Activated CD4-positive, alpha-beta T cell treated with anti-CD3 and anti-CD28 coated beads, Interleukin-2, amount 10 ng/mL, durations not matched to agents 24 days and 14 days (primary cell): ENCODE data around the gene SLC9A9. TPM values are rescaled to one million over a fixed set of nuclear protein-coding genes. Genes with fewer than 3 reads are reported as not detected.

Experiments used
- DNase-seq: peaks from one replicate; pipeline ENCODE4 v3.0.0; 2022
- H3K27ac Mint-ChIP-seq: one replicate; pipeline ENCODE4 v1.8.0; 2022; ENCODE audit warnings: mild to moderate bottlenecking, mixed read lengths
- H3K27me3 Mint-ChIP-seq: one replicate; pipeline ENCODE4 v1.8.0; 2022; ENCODE audit warnings: mixed read lengths
- H3K36me3 Mint-ChIP-seq: one replicate; pipeline ENCODE4 v1.8.0; 2022; ENCODE audit warnings: low read depth, mild to moderate bottlenecking, mixed read lengths
- H3K4me1 Mint-ChIP-seq: one replicate; pipeline ENCODE4 v1.8.0; 2021; ENCODE audit warnings: mixed read lengths
- H3K4me3 Mint-ChIP-seq: one replicate; pipeline ENCODE4 v1.8.0; 2022; ENCODE audit warnings: mild to moderate bottlenecking, moderate library complexity, mixed read lengths
- H3K9me3 Mint-ChIP-seq: one replicate; pipeline ENCODE4 v1.8.0; 2021; ENCODE audit warnings: mixed read lengths
- intact Hi-C: fragments of 100-400 bp; cut with micrococcal nuclease; formaldehyde crosslinking; loops from one replicate; pipeline ENCODE4 v1.15.1; 2023
- total RNA-seq: library from RNA; stranded (reverse); gene quantifications from 2 replicates; pipeline ENCODE4 v1.2.3, GENCODE V29; 2022

Gene SLC9A9
- total RNA-seq, 1 donor from 2014 or later, result 1.3 TPM

DNA sequence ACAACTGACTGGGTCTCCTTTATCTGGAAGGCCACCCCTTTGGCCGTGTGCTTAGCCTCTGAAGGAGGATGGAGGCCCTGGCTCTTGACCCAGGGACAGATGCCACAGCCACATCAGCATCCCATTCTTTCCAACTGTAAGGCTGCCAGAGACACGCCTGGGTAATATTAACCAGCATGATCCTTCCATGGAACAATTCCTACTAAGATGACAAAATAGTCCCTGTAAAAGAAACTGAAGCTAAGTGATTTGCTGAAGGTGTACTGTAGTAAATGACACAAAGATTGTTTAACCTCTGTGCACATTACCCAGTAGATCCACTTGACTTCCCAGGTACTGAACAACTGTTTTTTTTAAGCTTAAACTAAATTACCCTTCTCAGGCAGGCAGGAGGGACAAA is 352.7 kb downstream of the SLC9A9 start:
- Mint-ChIP-seq H3K27ac (no peak overlapping the region), H3K4me3 (no peak overlapping the region), H3K4me1 (no peaks in the 10 kb centered on the region), H3K9me3 (peaks cover 3% of the 10 kb centered on the region), H3K36me3 (peaks cover 1% of the 10 kb centered on the region), H3K27me3 (no peaks in the 10 kb centered on the region)
- intact Hi-C loops, result no loop called here
- DNase-seq, result no peak

DNA sequence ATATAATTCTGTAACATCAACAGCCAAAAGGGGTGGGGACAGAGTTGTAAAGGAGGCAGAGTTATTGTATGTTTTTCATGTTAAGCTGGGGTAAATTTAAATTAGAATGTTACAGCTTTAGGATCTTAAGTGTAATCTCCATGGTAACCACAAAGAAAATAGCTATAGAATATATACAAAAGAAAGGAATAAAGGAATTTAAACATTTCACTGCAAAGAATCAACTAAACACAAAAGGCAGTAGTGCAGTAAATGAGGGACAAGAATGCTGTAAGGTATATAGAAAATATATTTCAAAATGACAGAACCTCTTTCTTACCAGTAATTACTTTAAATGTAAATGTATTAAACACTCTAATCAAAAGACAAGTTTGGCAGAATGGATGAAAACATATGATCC is 361.7 kb downstream of the SLC9A9 start:
- Mint-ChIP-seq H3K36me3 (no peaks in the 10 kb centered on the region), H3K9me3 (peaks cover 3% of the 10 kb centered on the region), H3K4me3 (no peak overlapping the region), H3K4me1 (no peaks in the 10 kb centered on the region), H3K27me3 (no peaks in the 10 kb centered on the region), H3K27ac (no peak overlapping the region)
- DNase-seq, result no peak
- intact Hi-C loops, result no loop called here

DNA sequence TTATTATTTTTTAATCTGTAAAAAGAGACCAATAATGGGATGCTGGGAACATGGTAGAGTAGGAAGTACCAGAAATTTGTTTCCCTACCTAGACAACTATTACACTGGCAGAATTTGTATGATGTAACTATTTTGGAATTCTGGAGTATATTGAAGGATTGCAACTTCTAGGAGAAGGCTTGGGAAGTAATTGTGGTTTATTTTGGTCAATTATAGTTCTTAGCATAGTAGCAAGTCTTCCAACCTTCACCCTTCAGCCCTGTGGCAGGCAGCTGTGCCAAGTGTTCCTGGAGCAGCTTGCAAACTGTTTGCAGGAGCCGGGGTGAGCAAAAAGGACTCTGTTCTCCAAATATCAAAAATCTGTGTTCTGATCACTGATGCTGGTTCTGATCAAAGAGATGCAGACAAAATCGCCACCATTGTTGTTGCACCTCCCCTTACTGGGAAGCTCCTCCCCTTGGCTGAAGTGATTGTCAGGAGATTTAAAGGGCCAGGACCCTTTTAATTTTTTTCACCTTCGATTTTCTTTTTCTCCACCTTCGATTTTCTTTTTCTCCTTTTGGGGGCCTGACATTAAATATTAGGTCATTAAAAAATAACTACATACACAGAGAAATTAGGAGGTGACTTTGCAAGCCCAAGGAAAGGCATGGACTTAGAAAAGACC is 363.3 kb downstream of the SLC9A9 start:
- Mint-ChIP-seq H3K27ac (no peak overlapping the region), H3K9me3 (peaks cover 5% of the 10 kb centered on the region), H3K27me3 (no peaks in the 10 kb centered on the region), H3K36me3 (no peaks in the 10 kb centered on the region), H3K4me3 (no peak overlapping the region), H3K4me1 (no peaks in the 10 kb centered on the region)
- DNase-seq, result no peak
- intact Hi-C loops, result no loop called here

DNA sequence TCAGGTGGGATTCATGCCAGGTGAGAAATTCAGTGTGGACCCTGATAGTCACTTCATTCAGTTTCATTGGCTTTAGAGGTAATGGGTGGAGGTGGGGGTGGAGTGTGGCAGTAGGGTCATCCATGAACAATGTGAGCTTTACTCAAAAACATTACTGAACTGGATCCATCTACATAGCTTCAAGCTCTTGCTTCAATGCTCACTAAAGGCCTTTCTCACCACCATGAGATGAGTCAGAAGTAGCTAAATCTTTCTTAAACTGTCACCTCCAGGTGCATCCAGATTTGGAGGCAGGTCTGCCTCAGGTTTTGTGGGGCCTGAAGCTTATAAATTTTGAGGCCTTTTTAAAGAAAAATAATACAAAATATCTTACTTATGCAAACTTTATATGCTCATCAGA is 365.1 kb downstream of the SLC9A9 start:
- H3K4me3 Mint-ChIP-seq, result no peak overlapping the region
- H3K4me1 Mint-ChIP-seq, result no peaks in the 10 kb centered on the region
- H3K9me3 Mint-ChIP-seq, result peaks cover 5% of the 10 kb centered on the region
- H3K27ac Mint-ChIP-seq, result no peak overlapping the region
- no peaks in the 10 kb centered on the region for H3K27me3 Mint-ChIP-seq
- no peaks in the 10 kb centered on the region for H3K36me3 Mint-ChIP-seq
- intact Hi-C loops, result no loop called here
- no peak for DNase-seq

DNA sequence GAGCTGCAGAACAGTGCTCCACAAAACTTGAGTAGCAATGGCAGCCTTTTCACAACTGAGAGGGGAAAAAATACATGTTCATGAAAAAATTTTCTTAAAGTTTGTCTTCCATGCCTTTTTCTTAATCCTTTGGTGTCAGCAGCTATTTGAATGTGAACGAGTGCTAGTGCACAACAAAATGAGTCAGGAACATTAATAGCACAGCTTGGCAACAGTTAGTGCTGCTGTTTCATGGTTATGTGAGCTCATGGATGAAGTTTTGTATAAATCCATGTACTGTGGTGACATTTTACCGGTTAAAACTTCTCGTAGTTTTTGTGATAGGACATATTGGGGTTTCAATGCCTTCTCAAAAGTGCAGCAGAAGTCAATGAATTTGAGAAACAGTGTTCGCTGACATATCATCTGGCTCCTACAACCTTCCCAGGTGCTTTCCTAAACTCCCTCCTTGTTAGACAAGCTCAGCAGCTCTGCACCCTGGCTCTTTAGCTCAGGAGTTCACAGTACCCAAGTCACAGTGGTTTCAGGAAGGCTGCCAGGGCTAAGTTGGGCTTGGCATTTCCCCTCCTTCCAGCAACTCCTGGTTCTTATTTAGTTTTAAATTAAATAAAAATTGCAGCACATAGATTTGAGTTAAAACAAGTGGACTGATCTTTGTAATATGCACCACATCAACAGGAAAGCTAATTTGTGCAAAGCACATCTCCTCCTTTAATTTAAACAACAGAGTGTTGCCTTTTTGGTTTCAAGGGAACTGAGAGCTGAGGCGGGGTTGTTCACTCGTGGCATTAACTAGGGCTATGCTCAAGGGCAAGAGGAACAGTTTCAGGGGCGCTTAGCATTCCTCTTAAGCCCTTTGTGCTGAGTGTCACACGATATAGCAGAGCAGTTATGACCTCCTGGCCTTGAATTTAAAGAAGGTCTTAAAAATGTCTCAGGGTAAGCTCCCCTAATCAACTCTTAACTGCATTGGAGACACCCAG is 365.9 kb downstream of the SLC9A9 start:
- DNase-seq, result no peak
- Mint-ChIP-seq H3K27ac (no peak overlapping the region), H3K36me3 (no peaks in the 10 kb centered on the region), H3K4me1 (no peaks in the 10 kb centered on the region), H3K4me3 (no peak overlapping the region), H3K27me3 (no peaks in the 10 kb centered on the region), H3K9me3 (peaks cover 5% of the 10 kb centered on the region)
- intact Hi-C loops, result no loop called here

GRCh38 chr3:143480344-143480743 is 367.9 kb downstream of the SLC9A9 start:
- Mint-ChIP-seq H3K4me1 (no peaks in the 10 kb centered on the region), H3K9me3 (peaks cover 5% of the 10 kb centered on the region), H3K27me3 (no peaks in the 10 kb centered on the region), H3K27ac (no peak overlapping the region), H3K36me3 (no peaks in the 10 kb centered on the region), H3K4me3 (no peak overlapping the region)
- intact Hi-C loops, result no loop called here
- no peak for DNase-seq

DNA sequence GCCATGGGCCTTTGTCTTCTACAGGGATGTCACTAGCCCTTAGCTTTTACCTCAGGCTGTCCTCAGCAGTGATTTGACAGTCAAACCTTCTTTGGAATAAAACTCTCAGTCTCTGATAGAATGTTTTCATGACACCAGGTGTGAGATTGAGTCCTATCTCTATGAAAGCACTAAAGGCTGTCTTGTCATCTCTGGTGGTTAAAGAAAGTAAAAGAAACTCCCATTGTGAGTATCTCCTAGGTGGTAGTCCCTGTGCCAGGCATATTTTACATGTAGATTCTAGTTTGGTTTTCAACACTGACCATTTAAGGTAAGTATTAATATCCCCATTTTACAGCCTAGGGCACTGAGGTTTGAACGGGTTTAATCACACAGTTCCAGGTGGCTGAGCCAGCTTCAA is 368.5 kb downstream of the SLC9A9 start:
- H3K27me3 Mint-ChIP-seq, result no peaks in the 10 kb centered on the region
- H3K27ac Mint-ChIP-seq, result no peak overlapping the region
- DNase-seq, result no peak
- peaks cover 5% of the 10 kb centered on the region for H3K9me3 Mint-ChIP-seq
- intact Hi-C loops, result no loop called here
- no peaks in the 10 kb centered on the region for H3K36me3 Mint-ChIP-seq
- no peak overlapping the region for H3K4me3 Mint-ChIP-seq
- H3K4me1 Mint-ChIP-seq, result no peaks in the 10 kb centered on the region

- no peak for DNase-seq
- H3K36me3 Mint-ChIP-seq, result no peaks in the 10 kb centered on the region
- no peak overlapping the region for H3K4me3 Mint-ChIP-seq
- no peaks in the 10 kb centered on the region for H3K27me3 Mint-ChIP-seq
- H3K27ac Mint-ChIP-seq, result no peak overlapping the region
- H3K4me1 Mint-ChIP-seq, result no peaks in the 10 kb centered on the region
- intact Hi-C loops, result no loop called here
- H3K9me3 Mint-ChIP-seq, result peaks cover 5% of the 10 kb centered on the region
Measured at GRCh38 chr3:143478115-143478693, 370.1 kb downstream of the SLC9A9 start.

DNA sequence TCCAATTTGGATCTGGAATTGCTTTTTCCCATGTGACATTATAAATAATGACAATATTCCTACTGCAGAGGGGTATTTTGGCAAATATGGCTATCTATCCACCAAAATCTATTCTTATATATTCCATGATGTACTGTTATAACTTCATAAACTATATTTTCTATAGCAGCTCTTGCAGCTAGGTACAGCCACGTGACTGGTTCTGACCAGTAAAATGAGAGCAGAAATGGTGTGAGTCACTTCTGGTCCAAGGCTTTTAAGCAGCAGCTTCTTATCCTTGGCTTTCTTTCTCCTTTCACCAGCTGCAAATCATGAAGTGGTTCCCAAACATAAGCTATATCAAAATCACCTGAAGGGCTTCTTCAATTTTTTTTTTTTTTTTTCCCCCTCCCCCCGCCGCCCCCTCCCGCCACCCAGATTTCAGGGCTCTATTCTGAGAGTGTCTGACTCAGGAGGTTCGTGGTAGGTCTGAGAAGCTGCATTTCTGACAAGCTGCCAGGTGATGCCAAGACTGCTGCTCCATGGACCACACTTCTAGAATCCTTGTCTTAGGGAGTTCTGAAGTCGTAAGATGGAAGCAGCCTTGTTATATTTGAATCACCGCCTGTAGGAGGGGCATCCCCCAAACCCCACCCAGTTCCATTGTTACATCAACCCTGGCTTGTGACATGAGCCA is 371.2 kb downstream of the SLC9A9 start:
- no peaks in the 10 kb centered on the region for H3K36me3 Mint-ChIP-seq
- intact Hi-C loops, result no loop called here
- H3K27ac Mint-ChIP-seq, result no peak overlapping the region
- H3K27me3 Mint-ChIP-seq, result no peaks in the 10 kb centered on the region
- H3K4me1 Mint-ChIP-seq, result no peaks in the 10 kb centered on the region
- no peak for DNase-seq
- H3K4me3 Mint-ChIP-seq, result no peak overlapping the region
- peaks cover 5% of the 10 kb centered on the region for H3K9me3 Mint-ChIP-seq

GRCh38 chr3:143475981-143476380 is 372.3 kb downstream of the SLC9A9 start:
- Mint-ChIP-seq H3K36me3 (no peaks in the 10 kb centered on the region), H3K9me3 (peaks cover under 1% of the 10 kb centered on the region), H3K4me1 (no peaks in the 10 kb centered on the region), H3K27ac (no peak overlapping the region), H3K27me3 (no peaks in the 10 kb centered on the region), H3K4me3 (no peak overlapping the region)
- intact Hi-C loops, result no loop called here
- no peak for DNase-seq

DNA sequence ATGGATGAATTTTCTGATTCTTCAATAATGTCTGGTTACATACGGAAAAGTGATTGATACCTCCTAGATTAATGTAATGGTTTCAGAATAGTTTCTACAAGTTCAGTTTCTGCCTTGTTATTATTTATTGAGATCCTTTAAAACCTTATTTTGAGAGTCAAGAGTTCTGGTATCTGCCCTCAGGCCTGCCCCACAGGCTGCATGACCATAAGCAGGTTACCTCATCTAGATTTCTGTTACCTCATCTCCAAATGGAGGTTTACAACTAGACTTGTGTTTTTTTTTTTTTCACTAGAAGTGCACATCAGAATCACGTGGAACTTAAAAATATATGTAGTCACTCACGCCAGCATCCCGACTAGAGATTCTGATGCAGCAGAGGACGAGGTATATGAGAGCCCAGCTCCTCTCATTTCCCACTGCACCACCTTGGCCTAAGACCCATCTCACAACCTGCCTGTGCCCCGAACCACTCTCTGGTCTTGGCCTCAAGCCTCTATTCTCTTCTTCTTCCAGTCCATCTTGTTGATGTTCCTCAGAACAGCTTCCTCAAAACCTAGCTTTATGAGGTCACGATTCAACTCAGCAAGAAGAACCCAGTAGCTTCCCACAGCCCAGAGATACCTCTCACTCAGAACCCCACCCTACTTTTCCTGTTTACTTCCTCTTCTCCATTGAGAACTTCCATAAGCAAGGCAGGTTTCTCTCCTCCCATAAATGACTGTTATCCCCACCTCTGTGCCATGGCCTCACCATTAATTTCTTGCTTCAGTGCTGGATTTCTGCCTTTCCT is 375.3 kb downstream of the SLC9A9 start:
- DNase-seq, result no peak
- Mint-ChIP-seq H3K4me1 (no peaks in the 10 kb centered on the region), H3K27me3 (no peaks in the 10 kb centered on the region), H3K27ac (no peak overlapping the region), H3K9me3 (no peaks in the 10 kb centered on the region), H3K36me3 (no peaks in the 10 kb centered on the region), H3K4me3 (no peak overlapping the region)
- intact Hi-C loops, result no loop called here

DNA sequence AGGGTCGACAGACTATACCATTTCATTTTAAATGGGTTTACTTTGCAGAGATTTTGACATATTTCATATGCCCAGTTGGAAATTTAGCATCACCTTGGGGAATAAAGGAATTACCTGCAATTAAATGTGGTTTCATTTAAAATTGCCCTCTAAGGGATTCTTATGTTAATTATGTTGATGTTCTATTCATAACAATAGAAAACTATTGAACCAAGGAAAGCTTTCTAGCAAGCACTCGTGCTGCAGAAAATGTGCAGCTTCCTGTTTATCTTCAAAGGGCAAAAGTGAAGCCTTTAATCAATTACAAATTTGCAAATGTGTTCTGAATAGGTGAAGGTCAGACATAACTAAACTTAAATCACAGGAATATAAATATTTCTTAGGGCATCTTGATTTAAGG is 376.6 kb downstream of the SLC9A9 start:
- Mint-ChIP-seq H3K27me3 (no peaks in the 10 kb centered on the region), H3K36me3 (no peaks in the 10 kb centered on the region)

GRCh38 chr3:143469159-143469558 is 379.1 kb downstream of the SLC9A9 start:
- H3K27me3 Mint-ChIP-seq, result no peaks in the 10 kb centered on the region
- no peak overlapping the region for H3K4me3 Mint-ChIP-seq
- no peaks in the 10 kb centered on the region for H3K9me3 Mint-ChIP-seq
- intact Hi-C loops, result no loop called here
- no peak overlapping the region for H3K27ac Mint-ChIP-seq
- no peaks in the 10 kb centered on the region for H3K4me1 Mint-ChIP-seq
- DNase-seq, result no peak
- no peaks in the 10 kb centered on the region for H3K36me3 Mint-ChIP-seq

More for the DNA sequence above, 376.6 kb downstream of the SLC9A9 start:
- no peak overlapping the region for H3K4me3 Mint-ChIP-seq
- intact Hi-C loops, result no loop called here
- no peaks in the 10 kb centered on the region for H3K9me3 Mint-ChIP-seq
- H3K4me1 Mint-ChIP-seq, result no peaks in the 10 kb centered on the region
- H3K27ac Mint-ChIP-seq, result no peak overlapping the region
- DNase-seq, result no peak
